Cerebellar cortex (tissue), 1 donor: ENCODE results near the gene DISP1.
"Not testable (repeated sequence)": the region's sequence is repeated elsewhere in the genome, so short reads cannot be mapped to it uniquely, and the experiment has no call there.

Source experiments
- DNase-seq: peaks from one replicate; pipeline ENCODE4 v3.0.0-alpha.2; 2015; ENCODE audit warnings: low spot score

DISP1 gene

DNA sequence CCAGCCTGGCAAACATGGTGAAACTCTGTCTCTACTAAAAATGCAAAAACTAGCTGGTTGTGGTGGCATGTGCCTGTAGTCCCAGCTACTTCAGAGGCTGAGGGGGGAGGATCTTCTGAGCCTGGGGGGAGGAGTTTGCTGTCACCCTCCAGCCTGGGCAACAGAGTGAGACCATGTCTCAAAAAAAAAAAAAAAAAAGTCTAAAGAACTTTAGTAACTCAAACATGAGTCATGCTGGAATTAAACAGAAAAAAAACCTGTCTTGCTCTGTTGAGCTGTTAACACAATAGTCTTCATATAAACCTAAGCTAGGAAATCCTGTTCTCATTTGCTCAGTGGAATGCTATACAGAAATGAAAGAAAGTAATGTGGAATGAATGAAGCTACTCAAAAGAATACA, 16.7 kb upstream of the DISP1 start:
- no peak for DNase-seq

DNA sequence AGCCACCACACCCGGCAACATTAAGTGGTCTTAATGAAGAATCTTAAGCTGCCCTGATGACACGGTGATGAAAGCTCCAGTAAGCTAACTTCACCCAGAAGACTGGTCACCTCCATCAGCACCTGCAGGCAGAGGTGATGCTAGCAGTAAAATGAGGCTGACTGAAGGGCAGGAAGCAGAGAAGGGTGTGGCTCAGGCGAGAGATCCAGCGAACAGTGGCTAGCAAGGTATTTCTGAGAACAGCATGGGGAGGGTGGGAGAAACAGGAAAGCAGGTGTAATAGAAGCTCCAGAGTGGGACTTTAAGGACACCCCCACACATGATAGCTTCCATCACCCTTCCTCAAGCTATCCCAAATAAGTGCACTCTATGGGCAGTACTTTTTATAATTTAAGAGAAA, 15.9 kb upstream of the DISP1 start:
- no peak for DNase-seq

- no peak for DNase-seq
These were observed 13.8 kb upstream of the DISP1 start for GRCh38 chr1:222801067-222801466.

GRCh38 chr1:222811671-222812070, 3.2 kb upstream of the DISP1 start:
- no peak for DNase-seq

GRCh38 chr1:222813866-222814535, 838 bp upstream of the DISP1 start:
- DNase-seq: peak; percentile 5

GRCh38 chr1:222815440-222815765, 564 bp downstream of the DISP1 start:
- DNase-seq: no peak

- no peak for DNase-seq
These were observed 2.7 kb downstream of the DISP1 start for GRCh38 chr1:222817529-222817928.

- DNase-seq: no peak
These were observed 3.3 kb downstream of the DISP1 start for GRCh38 chr1:222818171-222818570.

GRCh38 chr1:222820171-222820712, 5.4 kb downstream of the DISP1 start:
- DNase-seq: no peak

GRCh38 chr1:222821239-222821638, 6.4 kb downstream of the DISP1 start:
- DNase-seq: no peak

- DNase-seq: no peak
These were observed 8.9 kb downstream of the DISP1 start for GRCh38 chr1:222823695-222824094.

DNA sequence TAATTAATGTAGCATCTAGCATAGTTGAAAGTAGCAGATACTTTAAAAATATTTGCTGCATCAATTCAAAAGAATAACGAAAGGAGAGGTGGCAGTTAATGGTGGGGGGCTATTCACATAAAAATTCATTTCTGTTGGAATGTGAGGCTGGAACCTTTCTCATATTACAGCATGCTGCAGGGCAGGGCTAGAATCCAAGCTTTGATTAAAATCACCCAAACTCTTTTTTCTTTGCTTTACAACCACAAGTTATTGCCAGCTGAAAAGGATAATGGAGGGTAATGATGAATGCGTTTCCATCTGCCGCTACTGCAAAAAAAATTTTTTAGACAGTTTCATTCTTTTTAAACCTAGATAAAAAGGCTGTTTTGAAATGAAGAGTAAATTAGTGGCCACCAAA, 9.8 kb downstream of the DISP1 start:
- no peak for DNase-seq

DNA sequence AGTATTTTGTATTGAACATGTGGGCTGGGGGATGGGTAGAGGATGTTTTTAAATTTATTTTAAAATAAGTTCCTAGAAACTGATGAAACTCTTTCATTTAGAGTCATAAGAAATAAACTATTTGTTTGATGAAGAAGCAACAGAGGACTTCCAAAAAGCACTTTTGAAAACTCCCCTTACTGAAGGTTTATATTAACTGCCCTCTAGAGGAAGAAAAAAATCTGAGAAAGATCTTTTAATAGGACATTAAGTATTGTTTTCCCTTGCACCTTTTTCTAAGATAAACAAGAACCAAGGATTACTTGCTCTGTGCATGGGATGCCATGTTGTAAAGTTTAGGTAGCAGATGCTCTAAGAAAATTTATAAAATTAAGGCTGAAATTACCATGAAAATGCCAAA, 14.1 kb downstream of the DISP1 start:
- DNase-seq: no peak

- no peak for DNase-seq
These were observed 15.0 kb downstream of the DISP1 start for GRCh38 chr1:222829868-222830267.

DNA sequence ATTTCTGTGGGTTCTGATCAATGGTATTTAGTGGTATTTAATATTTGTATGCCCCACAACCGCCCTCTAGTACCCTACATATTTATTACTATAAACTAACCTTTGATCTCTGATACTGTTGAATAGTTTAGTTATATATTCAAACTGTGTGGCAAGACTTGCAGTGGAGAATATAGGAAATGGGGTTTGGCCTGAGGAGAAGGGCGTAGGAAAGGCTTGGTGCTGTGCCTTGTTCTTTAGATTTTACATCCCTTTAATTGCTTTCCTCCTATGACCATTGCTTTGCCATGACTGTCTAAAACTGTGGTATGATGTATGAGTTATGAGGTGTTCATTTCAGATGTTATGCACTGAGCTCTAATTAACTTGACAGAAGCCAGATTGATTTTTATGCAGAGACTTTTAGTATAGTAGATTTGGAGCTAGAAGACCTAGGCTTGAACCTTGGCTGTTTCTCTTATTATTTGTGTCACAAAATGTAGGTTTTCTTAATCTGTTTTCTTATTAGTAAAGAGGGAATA, 18.6 kb downstream of the DISP1 start:
- no peak for DNase-seq

DNA sequence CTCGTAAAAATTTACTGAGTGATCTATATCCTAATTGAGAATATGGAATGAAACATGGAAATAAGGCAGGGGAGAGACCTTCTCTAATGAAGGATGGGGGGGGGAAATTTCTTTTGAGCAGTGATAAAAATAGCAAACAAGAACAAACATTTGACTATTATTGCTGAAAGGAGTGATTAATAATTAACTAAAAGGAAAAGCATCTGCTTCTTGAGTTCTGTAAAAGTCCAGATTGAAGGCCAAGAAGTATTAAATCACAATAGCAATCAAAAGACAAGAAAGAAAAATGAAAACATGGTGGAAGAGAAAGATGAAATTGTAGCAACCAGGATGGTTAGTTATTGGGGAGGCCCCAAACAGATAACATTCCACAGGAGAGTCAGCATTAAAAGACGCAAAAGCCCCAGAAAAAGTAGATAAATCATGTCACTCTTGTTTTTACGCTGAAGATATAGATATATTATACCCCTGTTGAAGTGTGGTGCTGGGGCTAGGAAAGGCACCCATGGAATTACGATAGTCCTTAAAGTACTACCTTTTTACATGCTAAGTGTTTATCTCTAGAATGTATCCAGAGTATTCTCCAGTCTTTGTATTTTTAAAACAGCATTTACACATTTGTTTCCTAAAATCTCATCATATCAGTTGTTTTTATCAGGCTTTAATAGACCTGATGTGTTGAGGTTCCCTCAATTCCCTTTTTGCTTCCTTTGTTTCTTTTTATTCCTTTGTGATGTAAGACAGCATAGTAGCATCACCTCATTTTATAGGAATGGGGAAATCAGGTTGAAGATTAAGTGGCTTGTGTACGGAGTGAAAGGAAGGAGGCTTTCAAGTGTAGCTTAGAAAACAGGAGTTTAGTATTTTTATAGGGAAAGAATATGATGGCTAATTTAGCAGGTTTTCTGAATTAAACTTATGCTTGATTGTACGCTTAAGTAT, 28.9 kb downstream of the DISP1 start:
- no peak for DNase-seq

DNA sequence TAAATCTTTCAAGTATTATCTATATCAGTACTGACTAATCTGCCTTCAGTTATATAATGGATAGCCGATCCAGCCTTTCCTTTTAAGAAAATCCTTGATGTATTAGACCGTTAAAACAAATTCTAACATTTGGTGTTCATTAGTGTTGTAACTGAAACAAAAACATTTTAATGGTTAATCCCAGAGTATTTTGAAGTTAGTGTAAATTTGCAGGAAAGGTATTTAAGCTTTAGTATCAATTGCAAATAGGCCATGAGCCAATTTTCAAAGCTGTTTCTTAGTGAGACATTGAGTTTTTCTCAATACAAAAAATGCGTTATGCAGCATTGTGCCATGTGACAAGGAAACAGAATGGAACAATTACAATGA, 29.6 kb downstream of the DISP1 start:
- no peak for DNase-seq

DNA sequence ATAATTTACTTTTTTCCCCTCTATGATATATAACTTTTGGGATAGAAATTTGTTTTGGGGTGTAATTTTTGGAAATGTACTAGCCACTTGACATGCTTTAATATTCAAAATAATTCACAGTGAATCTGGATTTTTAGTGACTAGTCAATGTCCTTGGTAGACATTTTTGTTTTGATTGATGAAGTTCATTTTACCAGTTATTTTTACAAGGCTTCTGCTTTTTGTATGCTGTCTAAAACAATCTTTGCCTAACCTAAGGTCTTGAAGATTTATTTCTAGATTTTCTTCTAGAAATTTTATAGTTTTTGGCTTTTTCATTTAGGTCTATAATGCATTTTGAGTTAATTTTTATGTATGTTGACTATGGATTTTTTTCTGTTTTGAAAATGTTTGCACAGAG, 30.9 kb downstream of the DISP1 start:
- no peak for DNase-seq

- not testable (repeated sequence) for DNase-seq
These were observed 35.7 kb downstream of the DISP1 start for GRCh38 chr1:222850550-222850949.

DNA sequence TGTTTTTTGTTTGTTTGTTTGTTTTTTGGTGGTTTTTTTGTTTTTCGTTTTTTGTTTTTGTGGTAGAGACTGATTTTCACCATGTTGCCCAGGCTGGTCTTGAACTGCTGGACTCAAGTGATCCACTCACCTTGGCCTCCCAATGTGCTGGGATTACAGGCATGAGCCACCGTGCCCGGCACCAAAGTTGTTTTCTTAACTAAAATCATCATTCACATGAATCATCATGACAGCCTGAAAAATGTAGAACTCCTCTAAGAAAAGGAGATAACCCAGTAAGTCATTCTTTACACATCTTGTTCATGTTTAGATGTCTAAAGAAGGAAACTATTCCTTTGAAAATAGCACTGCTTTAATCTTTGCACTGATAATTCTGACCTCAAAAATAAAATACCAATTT, 37.5 kb downstream of the DISP1 start:
- DNase-seq: no peak

DNA sequence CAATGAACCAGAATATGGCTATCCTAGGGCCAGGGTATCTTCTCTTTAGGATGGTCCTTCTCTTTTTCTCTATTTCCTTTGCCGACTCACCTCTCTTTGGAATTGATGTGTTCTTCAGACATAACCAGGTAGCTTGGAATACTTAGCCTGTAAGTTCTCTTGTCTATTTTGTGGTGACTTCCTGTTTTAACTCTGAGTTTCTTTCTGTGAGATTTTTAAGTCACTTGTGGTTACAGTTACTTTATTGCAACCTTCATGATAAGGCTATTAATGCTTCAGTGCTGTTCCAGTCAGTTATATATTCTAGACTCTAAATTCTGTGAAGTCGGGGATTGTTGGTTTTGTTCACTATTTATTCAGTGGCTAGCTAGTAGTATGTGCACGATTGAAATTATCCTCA, 46.2 kb downstream of the DISP1 start:
- no peak for DNase-seq
